KOPT-K1 (cell line): ENCODE data around the gene ACVRL1.

Source experiments
- H3K27ac ChIP-seq: fragments of 200-600 bp; sonication (generic); 2 replicates; pipeline ENCODE4 v1.5.1; 2016; ENCODE audit warnings: antibody characterized with exemption, mild to moderate bottlenecking, low read depth, low read length; ENCODE audit not compliant: poor library complexity, severe bottlenecking
- H3K36me3 ChIP-seq: fragments of 200-600 bp; sonication (generic); 2 replicates; pipeline ENCODE4 v1.5.1; 2017; ENCODE audit warnings: antibody characterized with exemption, mild to moderate bottlenecking, low read length, moderate library complexity; ENCODE audit not compliant: insufficient read depth
- H3K9me3 ChIP-seq: fragments of 200-600 bp; sonication (generic); 2 replicates; pipeline ENCODE4 v1.5.1; 2017; ENCODE audit warnings: antibody characterized with exemption, low read length, mild to moderate bottlenecking; ENCODE audit not compliant: insufficient read depth, poor library complexity, severe bottlenecking

ACVRL1 gene

DNA sequence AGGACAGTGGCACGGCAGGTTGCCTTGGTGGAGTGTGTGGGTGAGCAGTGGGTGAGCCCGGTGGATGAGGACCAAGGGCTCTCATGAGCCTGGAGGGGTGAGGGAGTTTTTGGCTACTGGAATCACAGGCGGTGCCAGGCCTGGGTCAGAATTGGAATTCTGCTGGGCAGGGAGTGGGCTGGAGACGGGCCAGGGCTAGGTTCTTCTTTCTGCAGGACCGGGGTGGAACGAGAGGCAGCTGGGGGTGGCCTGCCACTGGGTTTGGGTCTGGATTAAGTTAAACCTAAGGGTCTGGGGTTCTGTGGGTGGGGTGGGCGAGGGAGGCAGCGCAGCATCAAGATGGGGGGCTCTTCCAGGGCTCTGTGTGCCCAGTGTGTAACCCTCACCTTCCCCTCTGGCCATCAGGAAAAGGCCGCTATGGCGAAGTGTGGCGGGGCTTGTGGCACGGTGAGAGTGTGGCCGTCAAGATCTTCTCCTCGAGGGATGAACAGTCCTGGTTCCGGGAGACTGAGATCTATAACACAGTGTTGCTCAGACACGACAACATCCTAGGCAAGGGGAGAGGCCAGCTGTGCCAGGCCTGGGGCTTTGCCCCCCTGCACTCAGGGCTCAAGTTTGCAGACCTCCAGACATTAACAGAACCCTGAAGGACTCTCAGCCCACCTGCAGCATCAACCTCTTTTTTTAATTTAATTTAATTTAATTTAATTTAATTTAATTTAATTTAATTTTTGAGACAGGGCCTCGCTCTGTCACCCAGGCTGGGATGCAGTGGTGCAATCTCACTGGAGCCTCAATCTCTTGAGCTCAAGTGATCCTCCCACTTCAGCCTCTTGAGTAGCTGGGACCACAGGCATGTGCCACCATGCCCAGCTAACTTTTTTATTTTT, 7.0 kb downstream of the ACVRL1 start:
- Histone ChIP-seq H3K27ac (no peak overlapping the region), H3K36me3 (no peaks in the 10 kb centered on the region), H3K9me3 (no peaks in the 10 kb centered on the region)

DNA sequence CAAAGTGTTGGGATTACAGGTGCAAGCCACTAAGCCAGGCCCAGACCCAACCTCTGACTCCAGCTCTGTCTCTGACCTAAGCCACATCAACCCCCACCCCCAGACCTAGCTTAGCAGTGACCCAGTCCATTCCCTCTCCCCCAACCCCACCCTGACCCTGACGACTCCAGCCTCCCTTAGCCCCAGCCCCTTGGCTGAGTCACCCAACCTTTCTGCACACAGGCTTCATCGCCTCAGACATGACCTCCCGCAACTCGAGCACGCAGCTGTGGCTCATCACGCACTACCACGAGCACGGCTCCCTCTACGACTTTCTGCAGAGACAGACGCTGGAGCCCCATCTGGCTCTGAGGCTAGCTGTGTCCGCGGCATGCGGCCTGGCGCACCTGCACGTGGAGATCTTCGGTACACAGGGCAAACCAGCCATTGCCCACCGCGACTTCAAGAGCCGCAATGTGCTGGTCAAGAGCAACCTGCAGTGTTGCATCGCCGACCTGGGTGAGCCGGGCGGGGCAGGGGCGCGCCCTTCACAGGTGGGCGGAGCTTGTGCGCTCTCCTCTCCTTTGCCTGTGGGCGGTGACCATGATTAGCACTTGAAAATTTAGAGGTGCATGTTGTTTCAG, 7.8 kb downstream of the ACVRL1 start:
- Histone ChIP-seq H3K27ac (no peak overlapping the region), H3K9me3 (no peaks in the 10 kb centered on the region), H3K36me3 (no peaks in the 10 kb centered on the region)

DNA sequence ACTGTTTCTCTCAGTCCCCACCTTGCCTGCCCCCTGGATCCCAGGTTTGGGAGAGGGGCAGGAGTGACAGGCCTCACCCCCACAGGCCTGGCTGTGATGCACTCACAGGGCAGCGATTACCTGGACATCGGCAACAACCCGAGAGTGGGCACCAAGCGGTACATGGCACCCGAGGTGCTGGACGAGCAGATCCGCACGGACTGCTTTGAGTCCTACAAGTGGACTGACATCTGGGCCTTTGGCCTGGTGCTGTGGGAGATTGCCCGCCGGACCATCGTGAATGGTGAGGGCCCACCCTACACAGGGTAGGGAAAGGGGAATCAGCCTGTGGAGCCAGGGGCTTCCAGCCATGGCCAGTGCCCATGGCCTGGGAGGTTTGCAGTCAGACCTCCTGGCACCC, 8.6 kb downstream of the ACVRL1 start:
- Histone ChIP-seq H3K9me3 (no peaks in the 10 kb centered on the region), H3K36me3 (no peaks in the 10 kb centered on the region), H3K27ac (no peak overlapping the region)

DNA sequence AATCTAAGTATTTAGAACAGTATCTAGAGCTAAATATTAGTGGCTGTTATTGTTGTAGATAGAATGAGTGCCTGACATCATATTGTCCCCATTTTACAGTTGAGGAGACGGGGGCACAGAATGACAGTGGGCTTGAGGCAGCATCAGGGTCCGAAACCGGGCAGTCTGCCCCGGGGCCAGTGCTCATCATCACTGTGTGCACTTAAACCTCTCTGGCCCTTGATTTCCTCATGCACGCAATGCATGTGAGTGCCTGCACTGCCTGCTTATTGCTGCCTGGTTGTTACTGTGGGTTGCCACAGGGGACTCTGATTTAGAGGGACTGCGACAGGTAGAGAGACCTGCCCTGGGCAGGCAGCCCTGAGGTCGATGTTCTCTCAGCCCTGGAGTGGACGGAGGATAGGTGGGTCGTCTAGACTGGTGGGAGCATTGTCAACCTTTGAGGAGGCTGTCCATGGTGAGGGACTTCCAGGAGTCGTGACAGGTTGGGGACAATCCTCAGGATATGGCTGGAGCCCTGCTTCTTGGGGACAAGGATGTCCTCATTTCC, 9.8 kb downstream of the ACVRL1 start:
- H3K27ac ChIP-seq = no peak overlapping the region
- H3K36me3 ChIP-seq = no peaks in the 10 kb centered on the region
- no peaks in the 10 kb centered on the region for H3K9me3 ChIP-seq

DNA sequence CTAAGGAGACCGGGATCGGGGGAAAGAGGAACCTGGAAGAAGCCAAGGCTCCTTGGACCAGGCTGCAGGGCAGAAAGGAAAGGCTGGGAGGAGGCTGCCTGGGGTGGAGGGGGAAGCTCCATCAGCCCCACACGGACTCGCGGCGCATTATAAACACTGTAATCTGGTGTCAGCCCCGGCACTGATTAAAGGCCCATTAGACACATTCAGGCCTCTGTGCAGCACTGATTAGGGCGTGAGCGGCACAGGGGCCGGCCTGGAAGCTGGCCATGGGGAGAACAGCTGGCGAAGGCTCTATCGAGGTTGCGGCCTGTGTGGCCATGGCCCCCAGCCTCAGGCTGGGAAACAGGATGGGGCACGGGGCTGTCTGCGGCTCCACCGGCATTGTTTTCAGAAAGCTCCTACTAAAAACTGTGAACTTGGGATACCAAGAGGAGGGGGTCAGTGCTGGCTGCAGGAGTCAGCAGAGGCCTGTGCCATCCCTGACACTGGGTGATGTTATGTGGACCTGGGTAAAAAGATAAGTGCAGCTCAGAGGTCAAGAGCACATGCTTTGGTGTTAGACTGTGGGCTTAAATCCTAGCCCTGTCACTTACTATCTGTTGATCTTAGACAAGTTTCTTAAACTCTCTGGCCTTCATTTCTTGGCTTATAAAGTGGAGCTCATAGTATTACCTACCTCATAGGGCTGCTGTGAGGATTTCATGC, 10.6 kb downstream of the ACVRL1 start:
- Histone ChIP-seq H3K36me3 (no peaks in the 10 kb centered on the region), H3K9me3 (no peaks in the 10 kb centered on the region), H3K27ac (no peak overlapping the region)

DNA sequence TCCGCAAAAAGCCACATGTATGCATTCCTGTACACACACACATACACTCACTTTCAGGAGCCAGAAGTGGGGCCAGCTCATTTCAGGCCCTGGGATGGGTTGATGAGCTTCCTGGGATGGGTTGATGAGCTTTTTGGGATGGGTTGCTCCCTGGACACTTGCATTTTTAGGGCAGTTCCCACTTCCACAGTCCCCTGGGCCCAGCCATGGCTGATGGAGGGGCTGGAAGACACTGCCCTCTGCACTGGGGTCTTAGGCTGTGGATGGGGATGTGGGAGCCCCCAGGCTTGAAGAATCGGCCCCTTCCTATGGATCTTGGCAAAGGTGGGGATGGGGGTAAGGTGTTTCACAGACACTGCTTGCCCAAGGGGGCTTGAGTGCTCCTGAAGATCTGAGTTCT, 12.7 kb downstream of the ACVRL1 start:
- H3K9me3 ChIP-seq = no peaks in the 10 kb centered on the region
- H3K36me3 ChIP-seq = no peaks in the 10 kb centered on the region
- no peak overlapping the region for H3K27ac ChIP-seq

DNA sequence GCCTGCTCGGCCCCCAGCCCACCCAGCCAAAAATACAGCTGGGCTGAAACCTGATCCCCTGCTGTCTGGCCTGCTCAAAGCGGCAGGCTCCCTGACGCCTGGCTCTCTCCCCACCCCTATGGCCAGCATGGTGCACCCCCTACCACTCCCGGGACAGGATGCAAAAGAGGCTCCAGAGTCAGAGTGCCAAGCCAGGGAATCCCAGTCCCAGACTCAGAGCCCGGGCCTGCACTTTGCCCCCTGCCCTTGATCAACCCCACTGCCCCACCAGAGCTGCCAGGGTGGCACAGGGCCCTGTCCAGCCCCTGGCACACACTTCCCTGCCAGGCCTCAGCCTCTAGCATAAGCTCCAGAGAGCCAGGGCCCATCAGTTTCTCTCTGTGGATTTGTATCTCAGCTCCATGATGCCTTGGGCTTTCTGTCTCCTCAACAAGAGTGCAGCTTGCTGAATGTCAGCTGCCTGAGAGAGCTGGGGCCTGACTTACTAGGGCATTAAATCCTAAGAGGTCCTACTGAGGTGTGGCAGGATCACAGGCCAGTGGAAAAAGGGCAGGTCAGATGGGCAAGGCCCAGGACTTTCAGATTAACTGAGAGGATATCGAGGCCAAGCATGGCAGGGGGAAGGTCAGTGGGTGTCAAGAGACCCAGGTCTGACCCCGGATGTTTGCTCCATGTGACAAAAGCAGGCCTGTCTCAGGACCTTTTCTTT, 13.9 kb downstream of the ACVRL1 start:
- no peak overlapping the region for H3K27ac ChIP-seq
- H3K9me3 ChIP-seq = no peaks in the 10 kb centered on the region
- no peaks in the 10 kb centered on the region for H3K36me3 ChIP-seq

DNA sequence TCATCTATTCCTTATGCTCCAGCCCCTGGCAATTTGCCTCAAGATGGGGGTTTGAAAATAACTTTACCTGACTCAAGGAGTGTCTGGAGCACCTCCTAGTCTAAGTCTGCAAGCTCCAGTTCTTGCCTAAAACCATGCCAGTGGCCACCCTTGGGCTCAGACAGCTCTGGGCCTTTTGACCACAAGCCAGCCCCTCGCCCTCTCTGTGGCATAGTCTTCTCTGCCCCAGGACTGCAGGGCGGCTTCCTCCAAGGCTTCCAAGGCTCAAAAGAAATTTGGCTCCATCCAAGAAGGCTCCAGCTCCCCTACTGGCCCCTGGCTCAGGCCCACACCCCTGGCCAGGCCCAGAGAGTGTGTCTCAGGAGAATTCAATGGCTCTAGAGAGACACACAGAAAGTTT, 14.8 kb downstream of the ACVRL1 start:
- Histone ChIP-seq H3K36me3 (no peaks in the 10 kb centered on the region), H3K9me3 (no peaks in the 10 kb centered on the region), H3K27ac (no peak overlapping the region)

DNA sequence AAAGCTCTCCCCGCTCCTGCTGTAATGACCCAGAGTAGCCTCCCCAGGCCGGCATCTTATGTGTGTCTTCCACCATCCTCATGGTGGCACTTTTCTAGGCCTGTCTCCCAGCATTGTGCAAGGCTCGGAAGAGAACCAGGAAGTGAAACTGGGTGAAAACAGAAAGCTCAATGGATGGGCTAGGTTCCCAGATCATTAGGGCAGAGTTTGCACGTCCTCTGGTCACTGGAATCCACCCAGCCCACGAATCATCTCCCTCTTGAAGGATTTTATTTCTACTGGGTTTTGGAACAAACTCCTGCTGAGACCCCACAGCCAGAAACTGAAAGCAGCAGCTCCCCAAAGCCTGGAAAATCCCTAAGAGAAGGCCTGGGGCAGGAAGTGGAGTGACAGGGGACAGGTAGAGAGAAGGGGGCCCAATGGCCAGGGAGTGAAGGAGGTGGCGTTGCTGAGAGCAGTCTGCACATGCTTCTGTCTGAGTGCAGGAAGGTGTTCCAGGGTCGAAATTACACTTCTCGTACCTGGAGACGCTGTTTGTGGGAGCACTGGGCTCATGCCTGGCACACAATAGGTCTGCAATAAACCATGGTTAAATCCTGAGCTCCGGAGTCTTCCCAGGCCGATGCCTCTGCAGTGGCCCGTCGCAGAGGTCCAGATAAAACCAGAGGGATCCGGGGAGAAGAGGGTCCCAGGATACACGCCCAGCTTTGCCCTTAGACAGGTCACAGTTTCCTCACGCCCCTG, 15.6 kb downstream of the ACVRL1 start:
- Histone ChIP-seq H3K36me3 (no peaks in the 10 kb centered on the region), H3K9me3 (no peaks in the 10 kb centered on the region), H3K27ac (no peak overlapping the region)

DNA sequence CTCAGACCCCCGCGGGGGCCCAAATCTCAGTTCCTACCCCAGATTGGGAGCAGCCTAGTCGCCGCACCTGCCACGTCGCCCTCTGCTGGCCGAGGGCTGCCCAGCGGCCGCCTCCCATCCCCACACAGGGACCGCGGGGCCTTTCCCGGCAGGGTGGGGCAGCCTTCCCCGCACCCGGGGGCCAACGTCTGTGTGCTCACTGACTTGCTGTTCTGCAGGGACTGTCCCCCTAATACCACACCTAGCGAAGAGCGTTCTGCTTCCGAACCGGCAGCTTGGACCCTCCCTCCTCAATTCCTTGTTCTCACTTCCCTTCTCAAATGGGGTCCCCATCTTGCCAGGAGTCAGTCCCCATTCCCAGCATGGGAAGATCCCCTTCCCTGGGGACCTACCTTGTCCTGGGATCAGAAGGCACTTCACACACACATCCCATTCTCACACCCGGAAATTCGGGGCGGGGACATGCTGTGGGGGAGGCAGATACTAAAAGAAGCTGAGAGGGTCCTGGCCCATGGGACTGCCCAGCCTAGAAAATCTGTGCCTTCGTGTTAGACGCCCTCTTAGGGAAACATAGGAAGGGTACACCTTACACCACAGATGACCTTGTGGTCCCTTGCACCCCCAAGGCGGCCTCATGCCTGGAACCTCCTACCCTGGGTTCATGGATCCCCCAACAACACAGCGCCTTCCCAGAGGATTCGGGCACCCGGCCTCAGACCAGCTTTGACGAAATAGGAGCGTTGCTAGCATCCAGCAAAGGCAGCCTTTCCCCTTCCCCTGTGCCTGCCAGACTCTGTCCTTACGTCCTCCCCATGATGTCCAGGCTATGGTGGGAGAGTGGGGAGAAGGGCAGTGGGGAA, 16.4 kb downstream of the ACVRL1 start:
- Histone ChIP-seq H3K9me3 (no peaks in the 10 kb centered on the region), H3K36me3 (no peaks in the 10 kb centered on the region), H3K27ac (no peak overlapping the region)

DNA sequence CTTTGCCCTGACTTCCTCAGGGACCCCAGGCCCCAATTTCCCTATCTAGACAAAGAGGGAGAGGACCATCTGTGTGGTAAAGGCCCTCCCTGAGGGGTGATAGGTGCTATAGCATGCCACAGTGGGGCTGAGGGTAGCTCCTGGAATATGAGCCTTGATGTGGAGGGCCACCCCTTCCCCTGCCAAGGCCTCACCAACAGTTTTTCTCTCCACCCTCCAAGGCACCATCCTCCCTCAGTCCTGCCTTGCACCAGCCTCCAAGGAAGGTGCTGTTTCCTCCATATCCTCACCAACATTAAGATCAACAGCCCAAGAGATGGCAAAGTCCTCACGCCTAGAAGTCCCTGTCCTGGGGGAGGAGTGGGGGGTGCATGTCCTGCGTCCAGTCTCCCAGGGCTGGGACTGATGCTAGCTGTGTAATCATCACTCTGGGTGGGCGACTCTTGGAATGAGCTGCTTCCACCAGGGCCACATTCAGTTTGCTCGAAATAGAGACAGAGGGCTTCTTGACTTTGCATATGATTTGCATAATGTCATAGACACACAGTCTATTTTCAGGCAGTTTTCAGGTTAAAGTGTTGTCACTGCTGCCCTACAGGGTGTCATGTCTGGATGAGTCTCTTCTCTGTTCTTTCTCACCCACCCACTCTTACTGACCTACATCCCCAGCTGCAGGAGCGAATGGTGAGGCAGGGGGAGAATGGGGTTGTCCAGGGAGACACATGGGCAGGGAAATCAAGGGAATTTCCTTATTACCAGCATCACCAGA, 17.4 kb downstream of the ACVRL1 start:
- H3K9me3 ChIP-seq = no peaks in the 10 kb centered on the region
- H3K27ac ChIP-seq = no peak overlapping the region
- no peaks in the 10 kb centered on the region for H3K36me3 ChIP-seq

DNA sequence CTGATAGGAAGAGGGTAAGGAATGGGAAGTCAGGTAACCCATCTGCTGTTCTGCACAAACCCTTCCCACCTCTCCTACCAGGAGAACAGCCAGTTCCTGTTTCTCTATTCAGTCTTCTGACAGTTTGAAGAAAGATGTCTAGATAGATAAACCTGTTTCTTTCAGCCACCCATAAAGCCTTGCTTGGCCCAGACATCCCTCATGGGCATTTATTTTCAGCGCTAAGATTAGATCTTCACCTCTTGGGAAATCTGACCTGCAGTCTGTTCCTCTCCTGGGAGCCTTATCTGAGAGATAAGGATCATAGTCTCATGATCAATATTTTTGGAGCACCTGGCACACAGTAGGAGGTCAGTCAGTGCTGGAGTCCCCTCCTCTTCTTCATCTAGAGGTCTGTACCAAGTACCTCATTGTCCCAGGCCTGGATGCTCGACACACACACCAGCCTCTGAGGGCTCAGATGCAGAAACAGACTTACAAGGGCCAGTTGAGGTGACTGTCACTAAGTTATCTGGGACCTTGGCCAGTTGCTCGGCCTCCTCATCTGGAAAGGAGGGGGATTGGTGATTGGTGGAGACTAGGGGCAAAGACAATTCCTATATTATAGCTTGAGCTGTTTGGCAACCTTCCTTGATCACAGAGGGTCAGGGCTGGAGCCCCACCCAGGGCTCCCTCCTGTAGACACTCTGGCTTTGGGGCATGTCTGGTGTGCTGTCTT, 18.2 kb downstream of the ACVRL1 start:
- Histone ChIP-seq H3K9me3 (no peaks in the 10 kb centered on the region), H3K27ac (no peak overlapping the region), H3K36me3 (no peaks in the 10 kb centered on the region)
